Neural progenitor cell (in vitro differentiated cells): ENCODE measurements around the gene IQCF5. TPM values are rescaled to one million over a fixed set of nuclear protein-coding genes. Genes with fewer than 3 reads are reported as not detected.
A peak's percentile ranks its signal among the peaks of the same experiment; 100 is the strongest.

Source experiments
- DNase-seq: peaks from one replicate; pipeline ENCODE4 v3.0.0-alpha.2; 2016; ENCODE audit warnings: low spot score
- H2AFZ ChIP-seq: fragments of 200-600 bp; sonication (generic); replicated peaks from 2 replicates; pipeline ENCODE4 v1.6.1; 2016; ENCODE audit warnings: antibody characterized with exemption
- H3F3A ChIP-seq: fragments of 200-600 bp; sonication (generic); 2 replicates; pipeline ENCODE4 v1.6.1; 2016; ENCODE audit warnings: antibody characterized with exemption, low read depth
- H3K27ac ChIP-seq: fragments of 200-600 bp; sonication (generic); 2 replicates; pipeline ENCODE4 v1.5.1; 2016; ENCODE audit warnings: mild to moderate bottlenecking
- H3K27me3 ChIP-seq: fragments of 200-600 bp; sonication (generic); 2 replicates; pipeline ENCODE4 v1.6.1; 2016; ENCODE audit warnings: mild to moderate bottlenecking, moderate library complexity
- H3K36me3 ChIP-seq: fragments of 200-600 bp; sonication (generic); 2 replicates; pipeline ENCODE4 v1.5.1; 2016
- H3K4me1 ChIP-seq: fragments of 200-600 bp; sonication (generic); 2 replicates; pipeline ENCODE4 v1.6.1; 2016; ENCODE audit warnings: mixed run types
- H3K4me2 ChIP-seq: fragments of 200-600 bp; sonication (generic); 2 replicates; pipeline ENCODE4 v1.6.1; 2016
- H3K4me3 ChIP-seq: fragments of 200-600 bp; sonication (generic); 2 replicates; pipeline ENCODE4 v1.5.1; 2016
- H3K79me2 ChIP-seq: fragments of 200-600 bp; sonication (generic); 2 replicates; pipeline ENCODE4 v1.6.1; 2016; ENCODE audit warnings: low read depth
- H3K9ac ChIP-seq: fragments of 200-600 bp; sonication (generic); 2 replicates; pipeline ENCODE4 v1.6.1; 2016
- H3K9me3 ChIP-seq: fragments of 200-600 bp; sonication (generic); 2 replicates; pipeline ENCODE4 v1.5.1; 2016; ENCODE audit warnings: low read depth
- H4K20me1 ChIP-seq: fragments of 200-600 bp; sonication (generic); 2 replicates; pipeline ENCODE4 v1.6.1; 2016; ENCODE audit warnings: low read depth
- H3K27ac Mint-ChIP-seq: 3 replicates; pipeline ENCODE4 v1.8.0; 2021; ENCODE audit warnings: mixed read lengths
- H3K27me3 Mint-ChIP-seq: 2 replicates; pipeline ENCODE4 v1.8.0; 2022; ENCODE audit warnings: low read depth, mild to moderate bottlenecking, inconsistent platforms, moderate library complexity, mixed read lengths; ENCODE audit not compliant: insufficient read depth
- H3K36me3 Mint-ChIP-seq: 3 replicates; pipeline ENCODE4 v1.8.0; 2021; ENCODE audit warnings: mixed read lengths
- H3K4me1 Mint-ChIP-seq: 3 replicates; pipeline ENCODE4 v1.8.0; 2021; ENCODE audit warnings: mixed read lengths
- H3K4me3 Mint-ChIP-seq: 3 replicates; pipeline ENCODE4 v1.8.0; 2021; ENCODE audit warnings: mild to moderate bottlenecking, moderate library complexity, mixed read lengths
- H3K9me3 Mint-ChIP-seq: 3 replicates; pipeline ENCODE4 v1.8.0; 2020; ENCODE audit warnings: mixed read lengths
- EZH2 ChIP-seq: fragments of 200-600 bp; sonication (generic); IDR thresholded peaks from 2 replicates; pipeline ENCODE4 v1.6.1; 2017; ENCODE audit warnings: antibody characterized with exemption, mild to moderate bottlenecking, moderate library complexity
- EZH2phosphoT487 ChIP-seq: fragments of 200-600 bp; sonication (generic); IDR thresholded peaks from 2 replicates; pipeline ENCODE4 v1.6.1; 2017; ENCODE audit warnings: antibody characterized with exemption
- total RNA-seq: library from RNA; depleted of rRNA; stranded (reverse); fragments of >200 nt; gene quantifications from 2 replicates; pipeline ENCODE4 v1.2.3, GENCODE V29; 2015; ENCODE audit warnings: low replicate concordance
- TF ChIP-seq, protein P1 (sequence below): fragments of 200-600 bp; sonication (generic); IDR thresholded peaks from 2 replicates; pipeline ENCODE4 v1.5.1; 2017; ENCODE audit warnings: antibody characterized with exemption, mild to moderate bottlenecking

IQCF5 gene
- not detected in 2 replicates for total RNA-seq

DNA sequence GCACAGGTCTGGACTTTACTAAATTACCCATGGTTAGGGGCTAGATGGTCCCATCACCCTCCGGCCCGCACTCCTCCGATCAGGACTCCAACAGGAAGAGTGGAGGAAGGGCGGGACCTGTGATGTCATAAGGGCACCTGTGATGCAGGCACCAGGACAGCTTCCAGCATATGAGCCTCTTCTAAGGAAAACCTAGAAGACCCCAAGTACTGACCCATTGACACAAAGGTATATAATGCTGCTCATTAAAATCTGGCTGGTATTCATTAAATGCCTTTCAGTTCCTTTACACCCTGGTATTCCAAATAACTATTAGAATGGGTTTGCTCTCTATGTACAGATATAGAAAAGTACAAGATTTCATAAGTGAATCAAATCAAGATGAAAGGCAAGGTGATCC is at the start of gene IQCF5:
TSS of gene IQCF5 (minus strand) at position 101 of the 400 bp plus-strand sequence. CDS start at position 31, 70 bp downstream.
- H3K4me2 ChIP-seq = no peak within 1 kb of the TSS
- no peak for TF ChIP-seq EZH2phosphoT487
- H3F3A ChIP-seq = no peaks in the 10 kb centered on the region
- no peak for DNase-seq
- no peaks in the 10 kb centered on the region for H3K36me3 Mint-ChIP-seq
- no peaks in the 10 kb centered on the region for H3K36me3 ChIP-seq
- no peaks in the 10 kb centered on the region for H3K27me3 ChIP-seq
- no peak within 1 kb of the TSS for H2AFZ ChIP-seq
- no peaks in the 10 kb centered on the region for H3K4me1 Mint-ChIP-seq
- H3K79me2 ChIP-seq = no peaks in the 10 kb centered on the region
- no peak within 1 kb of the TSS for H3K27ac ChIP-seq
- no peaks in the 10 kb centered on the region for H3K9me3 ChIP-seq
- H3K9me3 Mint-ChIP-seq = no peaks in the 10 kb centered on the region
- H3K27ac Mint-ChIP-seq = no peak within 1 kb of the TSS
- no peaks in the 10 kb centered on the region for H3K4me1 ChIP-seq
- no peak within 1 kb of the TSS for H3K9ac ChIP-seq
- H3K4me3 Mint-ChIP-seq = peak within 1 kb of the TSS; percentile 3
- H3K4me3 ChIP-seq = no peak within 1 kb of the TSS
- no peaks in the 10 kb centered on the region for H4K20me1 ChIP-seq
- H3K27me3 Mint-ChIP-seq = peaks cover 5% of the 10 kb centered on the region

DNA sequence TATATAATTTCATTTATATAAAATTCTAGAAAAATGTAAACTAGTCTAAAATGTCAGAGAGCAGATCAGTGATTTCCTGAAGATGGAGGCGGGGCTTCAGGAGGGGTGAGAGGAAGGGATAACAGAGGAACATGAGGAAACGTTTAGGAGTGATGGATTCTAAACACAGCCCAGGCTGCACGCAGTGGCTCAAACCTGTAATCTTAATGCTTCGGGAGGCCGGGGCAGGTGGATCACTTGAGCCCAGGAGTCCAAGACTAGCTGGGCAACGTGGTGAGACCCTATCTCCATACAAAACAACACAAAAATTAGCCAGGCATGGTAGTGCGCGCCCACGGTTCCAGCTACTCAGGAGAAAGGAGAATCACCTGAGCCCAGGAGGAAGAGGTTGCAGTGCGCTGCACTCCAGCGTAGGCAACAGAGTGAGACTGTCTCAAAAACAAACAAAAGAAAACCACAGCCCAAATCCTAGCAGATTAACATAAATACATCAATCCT is 45.7 kb upstream of the IQCF5 start:
- Mint-ChIP-seq H3K4me3 (no peak overlapping the region), H3K36me3 (no peaks in the 10 kb centered on the region), H3K4me1 (no peaks in the 10 kb centered on the region), H3K27ac (no peak overlapping the region), H3K27me3 (no peaks in the 10 kb centered on the region), H3K9me3 (no peaks in the 10 kb centered on the region)
- Histone ChIP-seq H2AFZ (no peak overlapping the region), H3K4me2 (no peak overlapping the region), H3K27me3 (no peaks in the 10 kb centered on the region), H3K36me3 (no peaks in the 10 kb centered on the region), H4K20me1 (no peaks in the 10 kb centered on the region), H3K79me2 (no peaks in the 10 kb centered on the region), H3K27ac (no peak overlapping the region), H3K4me1 (peaks cover 11% of the 10 kb centered on the region), H3K4me3 (no peak overlapping the region), H3K9ac (no peak overlapping the region), H3K9me3 (no peaks in the 10 kb centered on the region), H3F3A (no peaks in the 10 kb centered on the region)
- DNase-seq = no peak
- TF ChIP-seq EZH2phosphoT487 (no peak), EZH2 (no peak)
- TF ChIP-seq, protein P1, sequence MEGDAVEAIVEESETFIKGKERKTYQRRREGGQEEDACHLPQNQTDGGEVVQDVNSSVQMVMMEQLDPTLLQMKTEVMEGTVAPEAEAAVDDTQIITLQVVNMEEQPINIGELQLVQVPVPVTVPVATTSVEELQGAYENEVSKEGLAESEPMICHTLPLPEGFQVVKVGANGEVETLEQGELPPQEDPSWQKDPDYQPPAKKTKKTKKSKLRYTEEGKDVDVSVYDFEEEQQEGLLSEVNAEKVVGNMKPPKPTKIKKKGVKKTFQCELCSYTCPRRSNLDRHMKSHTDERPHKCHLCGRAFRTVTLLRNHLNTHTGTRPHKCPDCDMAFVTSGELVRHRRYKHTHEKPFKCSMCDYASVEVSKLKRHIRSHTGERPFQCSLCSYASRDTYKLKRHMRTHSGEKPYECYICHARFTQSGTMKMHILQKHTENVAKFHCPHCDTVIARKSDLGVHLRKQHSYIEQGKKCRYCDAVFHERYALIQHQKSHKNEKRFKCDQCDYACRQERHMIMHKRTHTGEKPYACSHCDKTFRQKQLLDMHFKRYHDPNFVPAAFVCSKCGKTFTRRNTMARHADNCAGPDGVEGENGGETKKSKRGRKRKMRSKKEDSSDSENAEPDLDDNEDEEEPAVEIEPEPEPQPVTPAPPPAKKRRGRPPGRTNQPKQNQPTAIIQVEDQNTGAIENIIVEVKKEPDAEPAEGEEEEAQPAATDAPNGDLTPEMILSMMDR = no peak

DNA sequence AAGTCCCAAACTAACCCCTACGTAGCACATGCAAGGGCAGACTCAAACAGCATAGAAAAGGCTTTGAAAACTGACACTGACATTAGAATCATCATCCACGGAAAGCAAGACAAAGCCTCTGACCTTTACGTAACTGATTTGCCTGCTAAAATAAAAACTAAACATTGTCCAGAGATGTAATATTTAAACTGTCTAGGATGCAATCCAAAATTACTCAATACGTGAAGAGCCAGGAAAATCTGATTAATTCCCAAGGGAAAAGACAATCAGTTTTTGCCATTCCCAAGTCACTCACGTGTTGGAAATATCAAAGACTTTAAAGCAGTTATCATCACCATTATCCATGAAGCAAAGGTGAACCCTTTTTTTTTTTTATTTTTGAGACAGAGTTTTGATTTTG is 41.0 kb upstream of the IQCF5 start:
- Histone ChIP-seq H3K9me3 (no peaks in the 10 kb centered on the region), H3K79me2 (no peaks in the 10 kb centered on the region), H3K27me3 (no peaks in the 10 kb centered on the region), H3K9ac (no peak overlapping the region), H3K4me3 (no peak overlapping the region), H3F3A (no peaks in the 10 kb centered on the region), H3K4me2 (no peak overlapping the region), H3K36me3 (no peaks in the 10 kb centered on the region), H4K20me1 (no peaks in the 10 kb centered on the region), H2AFZ (no peak overlapping the region), H3K4me1 (peaks cover 11% of the 10 kb centered on the region), H3K27ac (no peak overlapping the region)
- no peak for TF ChIP-seq EZH2phosphoT487
- H3K36me3 Mint-ChIP-seq = no peaks in the 10 kb centered on the region
- H3K27ac Mint-ChIP-seq = no peak overlapping the region
- H3K4me3 Mint-ChIP-seq = no peak overlapping the region
- no peaks in the 10 kb centered on the region for H3K9me3 Mint-ChIP-seq
- peaks cover 4% of the 10 kb centered on the region for H3K27me3 Mint-ChIP-seq
- no peaks in the 10 kb centered on the region for H3K4me1 Mint-ChIP-seq
- DNase-seq = no peak

- Histone ChIP-seq H3K4me2 (no peak overlapping the region), H3K4me1 (no peaks in the 10 kb centered on the region), H3K79me2 (no peaks in the 10 kb centered on the region), H3K4me3 (no peak overlapping the region), H3K36me3 (no peaks in the 10 kb centered on the region), H3F3A (no peaks in the 10 kb centered on the region), H3K9me3 (no peaks in the 10 kb centered on the region), H2AFZ (no peak overlapping the region), H4K20me1 (no peaks in the 10 kb centered on the region), H3K27me3 (no peaks in the 10 kb centered on the region), H3K27ac (no peak overlapping the region), H3K9ac (no peak overlapping the region)
- peaks cover 32% of the 10 kb centered on the region for H3K9me3 Mint-ChIP-seq
- no peak for DNase-seq
- no peak overlapping the region for H3K4me3 Mint-ChIP-seq
- H3K27me3 Mint-ChIP-seq = peaks cover 15% of the 10 kb centered on the region
- peaks cover 3% of the 10 kb centered on the region for H3K36me3 Mint-ChIP-seq
- H3K27ac Mint-ChIP-seq = no peak overlapping the region
- TF ChIP-seq, protein P1 = no peak
- TF ChIP-seq EZH2 = no peak
- no peak for TF ChIP-seq EZH2phosphoT487
- H3K4me1 Mint-ChIP-seq = no peaks in the 10 kb centered on the region
Observed at GRCh38 chr3:51908026-51908425, 32.6 kb upstream of the IQCF5 start.
